Measurements from ENCODE around the gene GPR142. TPM values are rescaled to one million over a fixed set of nuclear protein-coding genes. Genes with fewer than 3 reads are reported as not detected.

GPR142 gene
- total and polyA plus RNA-seq, 10 of the 15 experiments (the other 5 are each of a cell fraction or from before 2014, with no cell fraction given) = not detected

GRCh38 chr17:74386386-74386785 is 19.1 kb downstream of the GPR142 start:
- ChIA-PET RAD21 (ENCODE audit: unreplicated experiment) (interaction anchor here (0.7 kb wide), 2 partner anchors 10 to 94 kb away, joined by 3 read pairs; no protein-coding TSS in a partner anchor), CTCF (interaction anchor here (0.7 to 1.6 kb wide), 2 partner anchors 18 to 25 kb away, joined by 3 to 5 read pairs; no protein-coding TSS in a partner anchor), SMC1A (ENCODE audit: uncharacterized antibody, unreplicated experiment) (interaction anchor here (0.8 kb wide), 1 partner anchor 147 kb away, joined by 3 read pairs; no protein-coding TSS in a partner anchor), POLR2A (interaction anchor here (0.9 kb wide), 1 partner anchor 26 kb away, joined by 3 read pairs; no protein-coding TSS in a partner anchor)
- DNase-seq (ENCODE audit: low read depth, low spot score) (no peak), ATAC-seq (no peak), FAIRE-seq (no peak)
- H3K4me3 ChIP-seq = no peak overlapping the region
- no peak for TF ChIP-seq RAD21 (IDR thresholded peaks at IDR 0.05; ENCODE audit: insufficient read depth, low read depth, low read length)
- no peak for TF ChIP-seq IKZF1 (conservative IDR thresholded peaks at IDR 0.05)
- no peak for TF ChIP-seq MLLT1 (IDR thresholded peaks at IDR 0.05)
- no peaks in the 10 kb centered on the region for H4K20me1 ChIP-seq (ENCODE audit: control insufficient read depth, insufficient read depth)
- in situ Hi-C loops (cut with MboI) (no loop called here), intact Hi-C loops (cut with micrococcal nuclease; ENCODE audit: unreplicated experiment) (no loop called here)
- no peak overlapping the region for H3K4me2 ChIP-seq (ENCODE audit: control insufficient read depth, insufficient read depth)
- no peaks in the 10 kb centered on the region for H3K36me3 ChIP-seq (ENCODE audit: control insufficient read depth in 2 of 2, insufficient read depth in 2 of 2, low read length in 1 of 2)
- BruUV-seq (replicated peaks) = no TSS peak
- H2AFZ ChIP-seq (ENCODE audit: control insufficient read depth, low read depth, low read length) = no peak overlapping the region
- no peaks in the 10 kb centered on the region for H3K27me3 ChIP-seq (replicated peaks in 1 of 2; ENCODE audit: control insufficient read depth in 2 of 2, insufficient read depth in 2 of 2, low read length in 1 of 2)
- WGBS (ENCODE audit: insufficient coverage, insufficient replicate concordance, low lambda C conversion rate, missing lambda C conversion rate) = 49% methylated on average over 8 of the region's 8 CpGs
- no peak overlapping the region for H3K9ac ChIP-seq (ENCODE audit: control insufficient read depth, insufficient read depth, low read length)
- H3K27ac ChIP-seq (ENCODE audit: control insufficient read depth, insufficient read depth) = no peak overlapping the region
- no peaks in the 10 kb centered on the region for H3K79me2 ChIP-seq (ENCODE audit: control insufficient read depth, insufficient read depth, low read length)
- H3K9me3 ChIP-seq (replicated peaks; ENCODE audit: control insufficient read depth, insufficient read depth, low read length) = no peaks in the 10 kb centered on the region
- no peaks in the 10 kb centered on the region for H3K4me1 ChIP-seq (ENCODE audit: control insufficient read depth, insufficient read depth, low read length)

- ChIA-PET CTCF (interaction anchor here (1.3 to 1.6 kb wide), 3 partner anchors 19 to 146 kb away, joined by 3 to 5 read pairs (median 5); no protein-coding TSS in a partner anchor), SMC1A (ENCODE audit: uncharacterized antibody, unreplicated experiment) (no interaction called here), RAD21 (ENCODE audit: unreplicated experiment) (no interaction called here), POLR2A (no interaction called here)
- no peak overlapping the region for H3K9ac ChIP-seq (ENCODE audit: control insufficient read depth, insufficient read depth, low read length)
- 51% methylated on average over 17 of the region's 17 CpGs for whole genome bisulfite sequencing (ENCODE audit: insufficient coverage, insufficient replicate concordance, low lambda C conversion rate, missing lambda C conversion rate)
- no TSS peak for BruUV-seq (replicated peaks)
- intact Hi-C loops (cut with micrococcal nuclease; ENCODE audit: unreplicated experiment) (no loop called here), in situ Hi-C loops (cut with MboI) (no loop called here)
- H3K36me3 ChIP-seq (ENCODE audit: control insufficient read depth in 2 of 2, insufficient read depth in 2 of 2, low read length in 1 of 2) = no peaks in the 10 kb centered on the region
- no peak overlapping the region for H3K4me2 ChIP-seq (ENCODE audit: control insufficient read depth, insufficient read depth)
- H3K4me1 ChIP-seq (ENCODE audit: control insufficient read depth, insufficient read depth, low read length) = no peaks in the 10 kb centered on the region
- H3K9me3 ChIP-seq (replicated peaks; ENCODE audit: control insufficient read depth, insufficient read depth, low read length) = no peaks in the 10 kb centered on the region
- H3K27ac ChIP-seq (ENCODE audit: control insufficient read depth, insufficient read depth) = no peak overlapping the region
- no peak overlapping the region for H3K4me3 ChIP-seq
- FAIRE-seq (no peak), ATAC-seq (no peak), DNase-seq (ENCODE audit: low read depth, low spot score) (no peak)
- H3K79me2 ChIP-seq (ENCODE audit: control insufficient read depth, insufficient read depth, low read length) = no peaks in the 10 kb centered on the region
- no peaks in the 10 kb centered on the region for H3K27me3 ChIP-seq (replicated peaks in 1 of 2; ENCODE audit: control insufficient read depth in 2 of 2, insufficient read depth in 2 of 2, low read length in 1 of 2)
- no peak overlapping the region for H2AFZ ChIP-seq (ENCODE audit: control insufficient read depth, low read depth, low read length)
- no peaks in the 10 kb centered on the region for H4K20me1 ChIP-seq (ENCODE audit: control insufficient read depth, insufficient read depth)
- no peak for TF ChIP-seq SIX5 (IDR thresholded peaks at IDR 0.05; ENCODE audit: low read depth, low read length, severe bottlenecking)
- TF ChIP-seq EGR1 (IDR thresholded peaks at IDR 0.05; ENCODE audit: borderline replicate concordance in 1 of 2, low read depth in 2 of 2, low read length in 2 of 2) = no peak
- TF ChIP-seq CEBPZ (IDR thresholded peaks at IDR 0.05; ENCODE audit: low read depth, low read length) = no peak
- TF ChIP-seq ELK1 (IDR thresholded peaks at IDR 0.05; ENCODE audit: low read depth, low read length) = no peak
- no peak for TF ChIP-seq JUNB (IDR thresholded peaks at IDR 0.05)
- TF ChIP-seq MAX (IDR thresholded peaks at IDR 0.05; ENCODE audit: low read depth, low read length) = no peak
Observed at GRCh38 chr17:74387365-74388218, 20.3 kb downstream of the GPR142 start.

Data from GM12878 (cell line).